GM18870 (cell line): ENCODE measurements around the gene AIFM3.
"Not testable (repeated sequence)": the region's sequence is repeated elsewhere in the genome, so short reads cannot be mapped to it uniquely, and the experiment has no call there.

Source experiments
- ATAC-seq: cut with Tn5 transposase; IDR thresholded peaks from one replicate; pipeline ENCODE4 v1.9.1; 2021; ENCODE audit warnings: moderate library complexity; ENCODE audit not compliant: unreplicated experiment

Gene AIFM3

GRCh38 chr22:20957102-20957682 lies 9.9 kb upstream of the AIFM3 start:
- no peak for ATAC-seq

DNA sequence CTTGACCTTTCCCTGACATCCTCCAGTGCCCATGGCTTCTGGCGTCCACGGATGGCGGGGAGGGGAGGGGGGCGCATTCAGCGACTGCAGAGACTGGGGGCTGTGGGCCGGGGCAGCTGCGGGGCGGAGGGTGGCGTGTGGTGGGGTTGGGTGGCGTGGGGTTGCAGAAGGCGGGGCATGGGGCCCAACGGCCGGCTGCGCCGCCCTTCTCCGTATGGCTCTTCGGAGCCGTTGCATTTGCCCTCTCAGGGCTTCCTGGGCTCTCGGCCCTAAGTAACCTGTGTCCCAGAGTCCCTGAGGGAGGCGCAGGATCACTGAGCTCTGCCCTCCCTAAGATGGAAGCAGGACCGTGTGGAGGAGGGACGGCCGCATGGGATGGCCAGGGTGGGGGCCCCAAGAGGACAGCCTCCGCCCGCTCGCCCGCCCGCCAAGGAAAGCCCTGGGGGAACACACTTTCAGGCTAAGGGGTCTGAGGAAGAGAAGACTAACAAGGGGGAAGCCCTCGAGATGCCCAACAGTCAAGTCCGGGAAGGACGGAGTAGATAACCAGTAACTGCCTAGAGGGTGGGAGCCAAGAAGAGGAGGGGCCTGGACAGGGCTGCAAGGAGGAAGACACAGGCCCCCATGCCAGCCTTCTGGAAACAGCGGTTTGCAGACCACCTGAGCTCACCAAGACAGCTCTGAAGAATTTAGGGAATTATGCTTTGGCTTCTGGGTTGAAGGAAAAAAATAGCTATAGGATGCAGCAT lies 9.2 kb upstream of the AIFM3 start:
- no peak for ATAC-seq

GRCh38 chr22:20959578-20960461 lies 7.2 kb upstream of the AIFM3 start:
- ATAC-seq, result no peak

GRCh38 chr22:20960609-20961008 lies 6.4 kb upstream of the AIFM3 start:
- no peak for ATAC-seq

DNA sequence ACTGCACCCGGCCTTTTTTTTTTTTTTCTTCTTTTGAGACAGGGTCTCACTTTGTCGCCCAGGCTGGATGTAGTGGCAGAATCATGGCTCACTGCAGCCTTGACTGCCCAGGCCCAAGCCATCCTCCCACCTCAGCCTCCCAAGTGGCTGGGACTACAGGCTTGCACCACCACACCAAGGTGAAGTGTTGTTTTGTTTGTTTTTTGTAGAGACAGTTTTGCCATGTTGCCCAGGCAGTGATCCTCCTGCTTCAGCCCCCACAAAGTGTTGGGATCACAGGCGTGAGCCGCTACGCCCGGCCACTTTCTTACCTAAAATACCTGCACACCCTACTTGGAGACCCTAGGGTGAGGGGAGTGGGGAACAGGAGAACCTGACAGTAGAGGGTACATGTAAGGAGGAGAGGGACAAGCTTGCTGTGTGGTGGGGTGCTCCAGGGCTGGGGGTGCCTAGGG lies 4.5 kb upstream of the AIFM3 start:
- no peak for ATAC-seq

- ATAC-seq, result no peak
Measured at GRCh38 chr22:20963201-20964052, 3.6 kb upstream of the AIFM3 start.

DNA sequence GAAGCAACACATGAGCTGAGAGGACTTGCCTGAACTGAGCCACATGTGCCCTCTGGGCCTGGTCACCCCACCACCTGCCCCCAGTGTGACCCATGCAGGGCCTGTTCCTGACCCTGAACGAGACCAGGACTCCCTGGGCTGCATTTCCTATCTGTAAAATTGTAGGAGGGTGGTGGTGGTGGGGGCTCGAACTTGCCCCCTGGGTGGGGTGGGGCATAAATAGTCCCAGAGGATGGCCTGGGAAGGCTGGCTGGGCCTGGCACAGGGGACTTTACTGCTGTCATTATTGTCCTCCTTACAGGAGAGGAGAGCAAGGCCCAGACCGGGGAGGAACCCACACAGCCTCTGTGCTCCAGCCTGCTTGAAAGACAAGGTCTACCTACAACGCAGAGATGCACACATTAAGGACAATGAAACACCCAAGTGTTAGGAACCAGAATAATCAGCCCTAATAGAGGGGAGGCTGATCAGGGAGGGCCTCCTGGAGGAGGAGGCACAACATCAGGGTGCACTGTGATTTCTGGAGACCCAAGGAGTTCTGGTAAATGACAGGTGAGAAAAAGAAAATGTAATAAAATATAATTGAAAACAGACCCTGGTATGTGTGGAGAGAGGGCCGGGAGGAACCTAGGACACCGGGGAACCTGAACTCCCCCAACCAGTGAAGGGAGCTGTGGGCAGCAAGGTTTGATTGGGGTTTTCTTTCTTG lies 2.8 kb upstream of the AIFM3 start:
- no peak for ATAC-seq

- no peak for ATAC-seq
Measured at GRCh38 chr22:20964799-20965103, 2.3 kb upstream of the AIFM3 start.

DNA sequence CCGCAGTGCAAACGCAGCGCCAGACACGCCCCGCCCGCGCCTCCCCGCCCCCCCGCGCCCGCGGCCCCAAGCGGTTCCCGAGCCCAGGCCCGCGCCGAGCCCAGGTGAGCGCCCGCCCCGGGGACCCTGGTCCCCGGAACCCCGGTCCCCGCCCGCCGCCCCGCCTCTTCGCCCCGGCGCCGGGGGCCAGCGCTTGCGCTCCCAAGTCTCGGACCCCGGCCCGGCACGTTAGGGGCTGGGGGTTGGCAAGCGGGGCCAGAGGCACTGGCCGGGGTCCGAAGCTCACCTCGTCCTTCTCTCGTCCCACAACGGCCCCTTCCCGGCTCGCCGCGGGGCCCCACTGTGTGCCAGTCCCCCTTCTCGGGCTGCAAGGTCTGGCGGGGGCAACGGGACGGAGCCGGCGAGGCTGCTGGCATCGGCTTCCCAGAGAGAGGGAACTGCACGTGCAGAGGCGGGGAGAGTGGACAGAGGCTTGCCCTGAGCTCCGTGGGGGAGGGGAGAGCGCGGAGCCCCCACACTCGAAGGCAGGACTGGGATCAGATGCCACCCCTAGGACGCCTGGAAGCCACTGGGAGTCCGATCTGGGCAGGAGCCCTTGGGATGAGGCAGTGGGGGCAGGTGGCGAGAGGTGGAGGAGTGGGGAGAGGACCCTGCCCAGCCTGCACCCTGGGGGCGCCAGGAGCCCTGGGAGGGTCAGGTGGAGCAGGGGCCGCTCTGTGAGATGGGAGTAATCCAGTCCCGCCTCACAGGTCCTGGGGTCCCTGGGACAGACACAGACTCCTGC lies 1.8 kb upstream of the AIFM3 start:
- ATAC-seq, result no peak

GRCh38 chr22:20965888-20966855 lies 883 bp upstream of the AIFM3 start:
- ATAC-seq, result no peak

GRCh38 chr22:20967697-20968211 lies 699 bp downstream of the AIFM3 start:
- no peak for ATAC-seq

DNA sequence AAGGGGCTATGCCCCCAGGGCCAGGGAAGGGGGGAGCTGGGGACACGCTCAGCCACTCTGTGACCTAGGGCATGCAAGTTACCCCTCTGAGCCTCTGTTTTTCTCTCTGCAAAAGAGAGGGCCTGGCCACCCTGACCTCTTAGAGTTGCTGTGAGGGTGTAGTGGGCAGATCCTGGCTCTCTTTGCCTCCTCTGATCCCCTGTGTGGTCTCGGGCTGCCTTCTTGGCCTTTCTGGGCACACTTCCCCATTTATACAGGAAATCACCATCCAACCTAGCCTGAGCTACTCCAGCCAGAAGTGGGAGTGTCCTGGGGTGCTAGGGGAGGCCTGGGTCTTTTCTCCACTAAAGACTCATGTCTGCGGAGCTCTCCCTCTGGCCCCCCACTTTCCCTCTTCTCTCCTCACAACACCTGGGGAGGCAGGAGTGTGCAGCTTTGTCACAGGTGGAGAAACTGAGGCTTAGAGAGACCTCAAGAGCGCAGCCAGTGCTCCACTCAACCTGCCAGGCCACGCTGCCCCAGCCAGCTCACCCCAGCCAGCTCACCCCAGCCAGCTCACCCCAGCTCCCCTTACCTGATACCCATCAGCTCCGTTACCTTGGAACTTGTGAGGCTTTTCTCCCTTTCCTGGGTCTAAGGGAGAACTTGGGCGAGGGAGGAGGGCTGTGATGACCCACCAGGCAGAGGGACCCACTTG lies 1.4 kb downstream of the AIFM3 start:
- no peak for ATAC-seq

- ATAC-seq, result no peak
Measured at GRCh38 chr22:20970939-20971657, 4.0 kb downstream of the AIFM3 start.

GRCh38 chr22:20972014-20972694 lies 5.1 kb downstream of the AIFM3 start:
- not testable (repeated sequence) for ATAC-seq

DNA sequence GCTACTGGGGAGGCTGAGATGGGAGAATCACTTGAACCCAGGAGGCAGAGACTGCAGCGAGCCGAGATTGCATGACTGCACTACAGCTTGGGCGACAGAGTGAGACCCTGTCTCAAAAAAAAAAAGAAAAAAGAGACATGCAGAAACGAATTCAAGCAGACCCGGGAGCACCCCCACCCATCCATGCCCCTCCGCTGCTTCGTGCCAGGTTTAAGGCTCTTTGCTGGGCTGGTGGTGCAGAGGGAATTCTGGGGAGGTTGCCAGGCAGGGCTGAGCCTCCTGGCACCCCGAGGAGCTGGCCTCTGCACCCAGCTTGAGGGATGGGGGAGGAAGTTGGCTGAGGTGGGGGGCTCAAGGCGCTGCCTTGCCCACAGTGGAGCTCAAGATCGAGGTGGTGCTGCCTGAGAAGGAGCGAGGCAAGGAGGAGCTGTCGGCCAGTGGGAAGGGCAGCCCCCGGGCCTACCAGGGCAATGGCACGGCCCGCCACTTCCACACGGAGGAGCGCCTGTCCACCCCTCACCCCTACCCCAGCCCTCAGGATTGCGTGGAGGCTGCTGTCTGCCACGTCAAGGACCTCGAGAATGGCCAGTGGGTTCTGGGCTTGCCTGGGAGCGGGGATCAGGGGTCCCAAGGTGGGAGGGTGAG lies 6.0 kb downstream of the AIFM3 start:
- ATAC-seq, result no peak
